Neural crest cell (in vitro differentiated cells): ENCODE measurements around the gene SPCS1. TPM values are rescaled to one million over a fixed set of nuclear protein-coding genes. Genes with fewer than 3 reads are reported as not detected.
"Not testable (repeated sequence)": the region's sequence is repeated elsewhere in the genome, so short reads cannot be mapped to it uniquely, and the experiment has no call there.

Experiments used
- DNase-seq: peaks from one replicate; pipeline ENCODE4 v3.0.0; 2021; ENCODE audit warnings: low read depth, mixed read lengths, low spot score
- H3K27ac Mint-ChIP-seq: one replicate; pipeline ENCODE4 v1.8.0; 2021; ENCODE audit warnings: mild to moderate bottlenecking, mixed read lengths; ENCODE audit not compliant: unreplicated experiment
- H3K27me3 Mint-ChIP-seq: 2 replicates; pipeline ENCODE4 v1.8.0; 2021; ENCODE audit warnings: low read depth, mild to moderate bottlenecking, mixed read lengths
- H3K36me3 Mint-ChIP-seq: 2 replicates; pipeline ENCODE4 v1.8.0; 2021; ENCODE audit warnings: low read depth, mild to moderate bottlenecking, mixed read lengths
- H3K4me1 Mint-ChIP-seq: 2 replicates; pipeline ENCODE4 v1.8.0; 2021; ENCODE audit warnings: mixed read lengths
- H3K4me3 Mint-ChIP-seq: one replicate; pipeline ENCODE4 v1.8.0; 2021; ENCODE audit warnings: mild to moderate bottlenecking, mixed read lengths
- H3K9me3 Mint-ChIP-seq: 2 replicates; pipeline ENCODE4 v1.8.0; 2021; ENCODE audit warnings: mixed read lengths
- CTCF ChIP-seq: fragments of 200-600 bp; sonication (generic); conservative IDR thresholded peaks from 2 replicates; pipeline ENCODE4 v1.5.0; 2021; ENCODE audit warnings: antibody characterized with exemption, mild to moderate bottlenecking
- total RNA-seq: library from RNA; stranded (reverse); gene quantifications from 2 replicates; pipeline ENCODE4 v1.2.1, GENCODE V29; 2021

Gene SPCS1
- total RNA-seq, 1 donor from 2014 or later: 101 TPM

GRCh38 chr3:52724511-52724910 lies 18.6 kb downstream of the SPCS1 start:
- peaks cover 42% of the 10 kb centered on the region for H3K36me3 Mint-ChIP-seq

DNA sequence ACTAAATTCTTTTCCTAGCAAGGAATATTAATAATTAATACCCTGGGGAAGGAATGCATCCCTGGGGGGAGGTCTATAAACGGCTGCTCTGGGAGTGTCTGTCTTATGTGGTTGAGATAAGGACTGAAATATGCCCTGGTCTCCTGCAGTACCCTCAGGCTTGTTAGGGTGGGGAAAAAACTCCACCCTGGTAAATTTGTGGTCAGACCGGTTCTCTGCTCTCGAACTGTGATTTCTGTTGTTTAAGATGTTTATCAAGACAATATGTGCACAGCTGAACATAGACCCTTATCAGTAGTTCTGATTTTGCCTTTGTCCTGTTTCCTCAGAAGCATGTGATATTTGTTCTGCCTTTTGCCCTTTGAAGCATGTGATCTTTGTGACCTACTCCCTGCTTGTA lies 22.8 kb downstream of the SPCS1 start:
- not testable (repeated sequence) for H3K27ac Mint-ChIP-seq, DNase-seq, H3K9me3 Mint-ChIP-seq

More at GRCh38 chr3:52724511-52724910, 18.6 kb downstream of the SPCS1 start:
- H3K27ac Mint-ChIP-seq: no peak overlapping the region
- H3K4me3 Mint-ChIP-seq: no peak overlapping the region
- H3K9me3 Mint-ChIP-seq: peaks cover 8% of the 10 kb centered on the region
- DNase-seq: no peak
- no peaks in the 10 kb centered on the region for H3K27me3 Mint-ChIP-seq
- no peak for TF ChIP-seq CTCF
- no peaks in the 10 kb centered on the region for H3K4me1 Mint-ChIP-seq

DNA sequence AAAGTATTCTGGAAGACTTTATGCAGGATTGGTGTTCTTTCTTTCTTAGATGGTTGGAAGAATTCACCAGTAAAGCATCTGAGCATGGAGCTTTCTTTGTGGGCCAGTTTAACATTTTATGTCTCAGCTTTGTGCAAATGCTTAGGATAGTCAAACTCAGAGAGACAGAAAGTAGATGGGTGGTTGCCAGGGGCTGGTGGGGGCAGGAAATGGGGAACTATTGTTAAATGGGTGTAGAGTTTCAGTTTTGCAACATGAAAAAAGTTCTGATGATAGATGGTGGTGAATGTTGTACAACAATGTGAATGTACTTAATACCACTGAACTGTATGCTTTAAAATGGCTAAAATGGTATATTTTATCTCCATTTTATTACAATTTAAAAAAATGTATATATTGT lies 24.8 kb downstream of the SPCS1 start:
- TF ChIP-seq CTCF: no peak
- Mint-ChIP-seq H3K4me3 (no peak overlapping the region), H3K9me3 (peaks cover 8% of the 10 kb centered on the region), H3K4me1 (no peaks in the 10 kb centered on the region), H3K27ac (no peak overlapping the region), H3K36me3 (peaks cover 67% of the 10 kb centered on the region), H3K27me3 (no peaks in the 10 kb centered on the region)
- no peak for DNase-seq

More for the DNA sequence above, 22.8 kb downstream of the SPCS1 start:
- H3K27me3 Mint-ChIP-seq, H3K4me3 Mint-ChIP-seq, H3K4me1 Mint-ChIP-seq: not testable (repeated sequence)
- peaks cover 60% of the 10 kb centered on the region for H3K36me3 Mint-ChIP-seq

DNA sequence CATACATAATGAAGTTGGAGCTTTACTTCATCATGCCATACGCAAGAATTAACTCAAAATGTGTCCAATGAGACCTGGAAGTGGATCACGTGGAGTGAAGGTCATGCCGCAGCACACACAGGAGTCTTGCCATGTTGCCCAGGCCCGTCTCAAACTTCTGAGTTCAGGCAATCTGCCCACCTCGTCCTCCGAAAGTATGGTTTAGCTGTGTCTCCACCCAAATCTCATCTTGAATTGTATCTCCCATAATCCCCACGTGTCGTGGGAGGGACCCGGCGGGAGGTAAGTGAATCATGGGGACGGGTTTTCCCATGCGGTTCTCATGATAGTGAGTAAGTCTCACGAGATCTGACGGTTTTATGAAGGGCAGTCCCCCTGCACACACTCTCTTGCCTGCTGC lies 25.7 kb downstream of the SPCS1 start:
- Mint-ChIP-seq H3K27ac (no peak overlapping the region), H3K9me3 (peaks cover 8% of the 10 kb centered on the region), H3K4me3 (no peak overlapping the region), H3K27me3 (no peaks in the 10 kb centered on the region), H3K4me1 (no peaks in the 10 kb centered on the region), H3K36me3 (peaks cover 69% of the 10 kb centered on the region)
- no peak for DNase-seq
- TF ChIP-seq CTCF: no peak

GRCh38 chr3:52733256-52733891 lies 27.5 kb downstream of the SPCS1 start:
- Mint-ChIP-seq H3K4me3 (no peak overlapping the region), H3K27me3 (no peaks in the 10 kb centered on the region), H3K9me3 (peaks cover 7% of the 10 kb centered on the region), H3K4me1 (no peaks in the 10 kb centered on the region), H3K36me3 (peaks cover 63% of the 10 kb centered on the region), H3K27ac (no peak overlapping the region)
- TF ChIP-seq CTCF: no peak
- no peak for DNase-seq

GRCh38 chr3:52739730-52740129 lies 33.8 kb downstream of the SPCS1 start:
- H3K9me3 Mint-ChIP-seq: no peaks in the 10 kb centered on the region
- no peaks in the 10 kb centered on the region for H3K27me3 Mint-ChIP-seq
- no peak overlapping the region for H3K27ac Mint-ChIP-seq
- TF ChIP-seq CTCF: no peak
- DNase-seq: no peak
- no peak overlapping the region for H3K4me3 Mint-ChIP-seq
- H3K4me1 Mint-ChIP-seq: no peaks in the 10 kb centered on the region
- peaks cover 24% of the 10 kb centered on the region for H3K36me3 Mint-ChIP-seq
